ENCODE results near the gene TSPY9. TPM values are rescaled to one million over a fixed set of nuclear protein-coding genes. Genes with fewer than 3 reads are reported as not detected.
"Not testable (repeated sequence)": the region's sequence is repeated elsewhere in the genome, so short reads cannot be mapped to it uniquely, and the experiment has no call there.

TSPY9 gene
- total RNA-seq, 1 experiment from 2014 or later = not detected

GRCh38 chrY:9527580-9527979 lies 40.5 kb downstream of the TSPY9 start, which contains the start of gene TSPY10:
TSPY10 (plus strand) TSS chrY:9527880; CDS start chrY:9527926, 46 bp downstream.
- CTCF ChIA-PET; intact Hi-C loops (cut with micrococcal nuclease); H3K9me2 ChIP-seq (ENCODE audit: insufficient read depth); H4K20me1 ChIP-seq (ENCODE audit: insufficient read depth); H3K79me2 ChIP-seq (ENCODE audit: insufficient read depth, low read length); H3K27ac ChIP-seq (ENCODE audit: low read depth, low read length); H2AFZ ChIP-seq (ENCODE audit: low read depth, low read length, poor library complexity, severe bottlenecking); POLR2A ChIA-PET; H3K9ac ChIP-seq (ENCODE audit: low read length); H3K4me3 ChIP-seq (replicated peaks in 1 of 2; ENCODE audit: low read depth in 1 of 2, low read length in 2 of 2); ATAC-seq; RAD21 ChIA-PET (ENCODE audit: low non-redundant PET in 1 of 2, low total read pairs in 2 of 2, uncharacterized antibody in 2 of 2, unreplicated experiment in 2 of 2); BruUV-seq (replicated peaks); H3K36me3 ChIP-seq (ENCODE audit: control insufficient read depth in 1 of 2, insufficient read depth in 2 of 2, low read length in 2 of 2); DNase-seq (ENCODE audit: low read depth, low spot score); H3K27me3 ChIP-seq (ENCODE audit: insufficient read depth, low read length); H3K4me2 ChIP-seq (ENCODE audit: low read length); H3K4me1 ChIP-seq (ENCODE audit: control insufficient read depth in 1 of 2, insufficient read depth in 2 of 2, low read length in 2 of 2); H3K9me3 ChIP-seq (ENCODE audit: control insufficient read depth in 1 of 2, insufficient read depth in 1 of 2, low read depth in 1 of 2, low read length in 2 of 2): not testable (repeated sequence)

Other genes starting within 250 kb of the TSPY9 start
- not detected for gene TSPY4, start 149.8 kb upstream of the TSPY9 start, total RNA-seq (2021; ENCODE audit: unreplicated experiment)
- not detected for gene TSPY8, start 129.5 kb upstream of the TSPY9 start, total RNA-seq (2021; ENCODE audit: unreplicated experiment)
- gene TSPY3, start 88.8 kb upstream of the TSPY9 start, total RNA-seq (2021; ENCODE audit: unreplicated experiment) = not detected
- not detected for gene TSPY1, start 20.3 kb upstream of the TSPY9 start, total RNA-seq (2021; ENCODE audit: unreplicated experiment)
- gene TSPY10, start 40.6 kb downstream of the TSPY9 start, total RNA-seq (2021; ENCODE audit: unreplicated experiment) = not detected